ENCODE results near the gene RPS24.
"Not testable (repeated sequence)": the region's sequence is repeated elsewhere in the genome, so short reads cannot be mapped to it uniquely, and the experiment has no call there.

The RPS24 gene

GRCh38 chr10:78033637-78034470 lies at the start of gene RPS24:
TSS of gene RPS24 (plus strand) at chr10:78033863. CDS start at chr10:78033902, 39 bp downstream.
- peak; percentile 95 for DNase-seq

- no peak for DNase-seq
Measured at GRCh38 chr10:77984986-77985385, 48.7 kb upstream of the RPS24 start.

- DNase-seq, result no peak
Measured at GRCh38 chr10:77987671-77988255, 45.9 kb upstream of the RPS24 start.

- no peak for DNase-seq
Measured at GRCh38 chr10:77989081-77989724, 44.5 kb upstream of the RPS24 start.

- DNase-seq, result no peak
Measured at GRCh38 chr10:77993620-77994019, 40.0 kb upstream of the RPS24 start.

- DNase-seq, result not testable (repeated sequence)
Measured at GRCh38 chr10:77998780-77999179, 34.9 kb upstream of the RPS24 start.

GRCh38 chr10:78000206-78000605 lies 33.5 kb upstream of the RPS24 start:
- DNase-seq, result no peak

GRCh38 chr10:78000956-78001472 lies 32.6 kb upstream of the RPS24 start:
- DNase-seq, result no peak

GRCh38 chr10:78002541-78003288 lies 30.9 kb upstream of the RPS24 start:
- no peak for DNase-seq

GRCh38 chr10:78004215-78005026 lies 29.2 kb upstream of the RPS24 start:
- no peak for DNase-seq

GRCh38 chr10:78007172-78007571 lies 26.5 kb upstream of the RPS24 start:
- DNase-seq, result no peak

- DNase-seq, result no peak
Measured at GRCh38 chr10:78009662-78010061, 24.0 kb upstream of the RPS24 start.

GRCh38 chr10:78010278-78010677 lies 23.4 kb upstream of the RPS24 start:
- no peak for DNase-seq

- no peak for DNase-seq
Measured at GRCh38 chr10:78011065-78011464, 22.6 kb upstream of the RPS24 start.

GRCh38 chr10:78013564-78013963 lies 20.1 kb upstream of the RPS24 start:
- DNase-seq, result no peak

GRCh38 chr10:78015546-78015945 lies 18.1 kb upstream of the RPS24 start:
- no peak for DNase-seq

- DNase-seq, result no peak
Measured at GRCh38 chr10:78017856-78018255, 15.8 kb upstream of the RPS24 start.

GRCh38 chr10:78019264-78019663 lies 14.4 kb upstream of the RPS24 start:
- no peak for DNase-seq

GRCh38 chr10:78021201-78021600 lies 12.5 kb upstream of the RPS24 start:
- no peak for DNase-seq

GRCh38 chr10:78023741-78024140 lies 9.9 kb upstream of the RPS24 start:
- no peak for DNase-seq

- no peak for DNase-seq
Measured at GRCh38 chr10:78025685-78026364, 7.8 kb upstream of the RPS24 start.
